GM12878 (cell line): ENCODE data around the gene SNRPB2. TPM values are rescaled to one million over a fixed set of nuclear protein-coding genes. Genes with fewer than 3 reads are reported as not detected.

Experiments
- ATAC-seq: fragments of 200-7000 bp; cut with Tn5 transposase; 3 replicates; pipeline ENCODE4 v1.9.1; 2020; ENCODE audit warnings: mild to moderate bottlenecking, moderate library complexity
- BruUV-seq: library from RNA; stranded (reverse); fragments of 400-500 nt; replicated peaks from 2 replicates; lab custom pipeline; 2021; lab: Mats Ljungman, UMichigan
- CTCF ChIA-PET: fragments of 300-600 bp; sonication (Branson Sonifier 250); formaldehyde crosslinking; extraction: SDS; loops from one replicate; lab custom pipeline; 2021; ENCODE audit warnings: inconsistent platforms; lab: Yijun Ruan, JAX
- POLR2A ChIA-PET: fragments of 350-600 bp; formaldehyde crosslinking; extraction: SDS; loops from one replicate; lab custom pipeline; 2021; ENCODE audit warnings: inconsistent platforms; lab: Charles Lee
- RAD21 ChIA-PET: fragments of 300-600 bp; sonication (Branson Sonifier 250); formaldehyde crosslinking; loops from one replicate; lab custom pipeline; 2023; ENCODE audit warnings: antibody characterized with exemption; ENCODE audit not compliant: unreplicated experiment; lab: Charles Lee
- SMC1A ChIA-PET: fragments of 300-600 bp; sonication (Branson Sonifier 250); formaldehyde crosslinking; loops from one replicate; lab custom pipeline; 2023; ENCODE audit not compliant: unreplicated experiment, uncharacterized antibody; lab: Charles Lee
- DNase-seq: peaks from one replicate; pipeline ENCODE4 v3.0.0-alpha.2; 2011; ENCODE audit warnings: low read depth, low spot score
- FAIRE-seq: peaks from 3 replicates; lab custom pipeline; 2011; peaks lifted over from hg19 to GRCh38; lab: Jason Lieb, UNC
- H2AFZ ChIP-seq: 2 replicates; pipeline ENCODE4 v1.6.0; 2011; ENCODE audit warnings: low read depth, low read length, control low read depth; ENCODE audit not compliant: control insufficient read depth
- H3K27ac ChIP-seq: 2 replicates; pipeline ENCODE4 v1.5.1; 2011; ENCODE audit warnings: control low read depth; ENCODE audit not compliant: control insufficient read depth, insufficient read depth
- H3K27me3 ChIP-seq, 2 experiments: replicated peaks in 1 of 2; 2 replicates each; pipeline versions ENCODE4 v1.6.0 to v1.6.1; 2011; ENCODE audit warnings: low read length in 1 of 2; ENCODE audit not compliant: control insufficient read depth in 2 of 2, insufficient read depth in 2 of 2
- H3K36me3 ChIP-seq, 2 experiments: 2 replicates each; pipeline ENCODE4 v1.5.1; 2011; ENCODE audit warnings: low read length in 1 of 2; ENCODE audit not compliant: control insufficient read depth in 2 of 2, insufficient read depth in 2 of 2
- H3K4me1 ChIP-seq: 2 replicates; pipeline ENCODE4 v1.6.1; 2011; ENCODE audit warnings: mild to moderate bottlenecking, low read length, moderate library complexity, mixed read lengths; ENCODE audit not compliant: control insufficient read depth, insufficient read depth
- H3K4me2 ChIP-seq: 2 replicates; pipeline ENCODE4 v1.6.0; 2011; ENCODE audit warnings: control low read depth; ENCODE audit not compliant: control insufficient read depth, insufficient read depth
- H3K4me3 ChIP-seq: fragments of 200-600 bp; sonication (generic); 2 replicates; pipeline ENCODE4 v1.5.1; 2016
- H3K79me2 ChIP-seq: 2 replicates; pipeline ENCODE4 v1.6.0; 2011; ENCODE audit warnings: low read length; ENCODE audit not compliant: control insufficient read depth, insufficient read depth
- H3K9ac ChIP-seq: 2 replicates; pipeline ENCODE4 v1.8.0; 2011; ENCODE audit warnings: low read length, control low read depth, mixed read lengths; ENCODE audit not compliant: control insufficient read depth, insufficient read depth
- H3K9me3 ChIP-seq: replicated peaks from 3 replicates; pipeline ENCODE4 v1.5.1; 2011; ENCODE audit warnings: mild to moderate bottlenecking, low read length; ENCODE audit not compliant: control insufficient read depth, insufficient read depth
- H4K20me1 ChIP-seq: 2 replicates; pipeline ENCODE4 v1.6.0; 2011; ENCODE audit not compliant: control insufficient read depth, insufficient read depth
- GABPA ChIP-seq: IDR thresholded peaks from 2 replicates; pipeline ENCODE4 v1.6.1; 2014; ENCODE audit warnings: antibody characterized with exemption, low read depth, mild to moderate bottlenecking, inconsistent platforms
- IKZF1 ChIP-seq: fragments of 450-650 bp; conservative IDR thresholded peaks from 2 replicates; pipeline ENCODE4 v1.6.1; 2017; ENCODE audit warnings: antibody characterized with exemption, mild to moderate bottlenecking
- NBN ChIP-seq: fragments of 450-650 bp; IDR thresholded peaks from 2 replicates; pipeline ENCODE4 v1.6.1; 2016
- SIN3A ChIP-seq: IDR thresholded peaks from 2 replicates; pipeline ENCODE4 v1.6.1; 2012; ENCODE audit warnings: low read depth, low read length, improper control_type of control experiment
- SMARCA5 ChIP-seq: fragments of 450-650 bp; IDR thresholded peaks from 2 replicates; pipeline ENCODE4 v1.6.1; 2017; ENCODE audit warnings: mild to moderate bottlenecking
- WRNIP1 ChIP-seq: IDR thresholded peaks from 2 replicates; pipeline ENCODE4 v1.6.1; 2011; ENCODE audit warnings: low read depth, low read length, improper control_type of control experiment, borderline replicate concordance
- ZNF592 ChIP-seq: fragments of 450-650 bp; IDR thresholded peaks from 2 replicates; pipeline ENCODE4 v1.6.1; 2017; ENCODE audit warnings: mild to moderate bottlenecking, moderate library complexity
- WGBS: methylation state at CpG from one replicate; pipeline ENCODE4 v1.1.6; 2016; ENCODE audit warnings: low lambda C conversion rate; ENCODE audit not compliant: insufficient replicate concordance, insufficient coverage; ENCODE audit errors: missing lambda C conversion rate; 5-methylcytosine and 5-hydroxymethylcytosine counted together
- in situ Hi-C: fragments of 300-500 bp; cut with MboI; formaldehyde crosslinking; loops from 9 replicates; pipeline ENCODE4 v1.14.3; 2018; ENCODE audit warnings: mixed read lengths
- intact Hi-C: fragments of 100-400 bp; cut with micrococcal nuclease; formaldehyde crosslinking; loops from one replicate; pipeline ENCODE4 v1.14.2; 2022; ENCODE audit not compliant: unreplicated experiment
- polyA plus RNA-seq, 11 experiments: library from polyadenylated mRNA; depleted of rRNA in 4 of 11; unstranded in 6 of 11; stranded (reverse) in 5 of 11; fragments of >200 nt; fragmentation: Nextera tagmentation in 4 of 11; fragmentation: Illumina TruSeq in 1 of 11; extraction: Ambion mirVana in 4 of 11; extraction: Trizol in 1 of 11; gene quantifications; 1 replicate in 1 of 11; 2 replicates in 10 of 11; pipeline versions ENCODE4 v1.2.1 to v1.2.3, GENCODE V29; 2011 to 2016; ENCODE audit warnings: inconsistent platforms in 2 of 11, missing spikeins in 2 of 11, low read depth in 1 of 11
- total RNA-seq, 4 experiments: library from RNA; depleted of rRNA in 3 of 4; stranded (reverse); fragments of >200 nt in 3 of 4; fragmentation: Illumina TruSeq in 1 of 4; extraction: Trizol in 1 of 4; gene quantifications; 2 replicates each; pipeline versions ENCODE4 v1.2.1 to v1.2.3, GENCODE V29; 2013 to 2021
- TF ChIP-seq, protein P1 (sequence below): fragments of 450-650 bp; IDR thresholded peaks from 2 replicates; pipeline ENCODE4 v1.6.1; 2016; ENCODE audit warnings: mild to moderate bottlenecking

SNRPB2 gene
- total and polyA plus RNA-seq, 10 of the 15 experiments (the other 5 are each of a cell fraction or from before 2014, with no cell fraction given): 63.5 to 245 (median 136) TPM

DNA sequence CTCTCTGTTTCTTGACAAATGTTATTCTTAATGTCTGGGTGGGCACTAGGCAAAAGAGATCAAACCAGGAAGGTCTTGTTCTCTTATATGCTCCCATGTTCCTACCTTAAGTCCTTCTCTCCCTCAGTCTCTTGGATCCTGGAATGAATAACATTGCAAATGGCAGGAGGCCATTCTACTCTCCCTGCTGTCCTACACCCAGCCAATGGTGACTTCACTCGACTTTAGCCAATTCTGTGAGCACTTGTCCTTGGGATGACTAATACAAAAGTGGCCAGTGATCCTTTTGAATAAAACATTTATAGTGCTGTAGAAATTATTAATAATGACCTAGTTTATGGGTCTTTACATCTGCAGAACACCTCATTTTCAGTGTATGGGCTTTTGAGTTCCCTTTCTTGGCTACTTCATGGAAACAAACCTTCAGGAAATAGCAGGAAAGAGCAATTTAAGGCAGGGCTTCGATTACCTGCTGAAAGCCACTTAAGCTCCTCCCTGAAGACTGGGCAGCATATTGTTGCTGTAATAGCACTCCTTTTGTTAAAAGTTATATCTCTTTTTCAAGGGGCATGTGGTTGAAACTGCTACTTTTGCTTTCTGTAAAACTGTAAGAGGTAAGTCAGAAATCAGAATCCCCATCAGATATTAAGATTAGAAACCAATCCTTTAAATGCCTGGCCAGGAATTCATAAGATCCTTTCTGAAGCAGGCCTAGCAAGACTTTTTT is 28.8 kb downstream of the SNRPB2 start:
- no peak for FAIRE-seq
- no peak overlapping the region for H3K4me2 ChIP-seq
- ChIA-PET CTCF (no interaction called here), POLR2A (no interaction called here), RAD21 (no interaction called here), SMC1A (no interaction called here)
- no peaks in the 10 kb centered on the region for H3K36me3 ChIP-seq
- H3K4me1 ChIP-seq: peaks cover 6% of the 10 kb centered on the region; the same call in 1 of the 2 replicates
- intact Hi-C loops (no loop called here), in situ Hi-C loops (no loop called here)
- no peak overlapping the region for H2AFZ ChIP-seq
- TF ChIP-seq ZNF592: no peak
- TF ChIP-seq GABPA: no peak
- no peak for TF ChIP-seq SMARCA5
- TF ChIP-seq IKZF1: no peak
- no peak for TF ChIP-seq WRNIP1
- TF ChIP-seq SIN3A: no peak
- TF ChIP-seq, protein P1, sequence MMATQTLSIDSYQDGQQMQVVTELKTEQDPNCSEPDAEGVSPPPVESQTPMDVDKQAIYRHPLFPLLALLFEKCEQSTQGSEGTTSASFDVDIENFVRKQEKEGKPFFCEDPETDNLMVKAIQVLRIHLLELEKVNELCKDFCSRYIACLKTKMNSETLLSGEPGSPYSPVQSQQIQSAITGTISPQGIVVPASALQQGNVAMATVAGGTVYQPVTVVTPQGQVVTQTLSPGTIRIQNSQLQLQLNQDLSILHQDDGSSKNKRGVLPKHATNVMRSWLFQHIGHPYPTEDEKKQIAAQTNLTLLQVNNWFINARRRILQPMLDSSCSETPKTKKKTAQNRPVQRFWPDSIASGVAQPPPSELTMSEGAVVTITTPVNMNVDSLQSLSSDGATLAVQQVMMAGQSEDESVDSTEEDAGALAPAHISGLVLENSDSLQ: no peak
- TF ChIP-seq NBN: no peak
- H3K27ac ChIP-seq: no peak overlapping the region
- no TSS peak for BruUV-seq
- ATAC-seq: peak; percentile 45; the same call in 1 of the 3 replicates
- H3K27me3 ChIP-seq: no peaks in the 10 kb centered on the region; a peak in 2 of 4 replicates
- no peaks in the 10 kb centered on the region for H3K79me2 ChIP-seq
- H3K9me3 ChIP-seq: no peaks in the 10 kb centered on the region; the same call in 2 of the 3 replicates
- no peaks in the 10 kb centered on the region for H4K20me1 ChIP-seq
- H3K4me3 ChIP-seq: no peak overlapping the region
- no peak overlapping the region for H3K9ac ChIP-seq
- no peak for DNase-seq
- WGBS: 10% methylated on average over 2 of the region's 2 CpGs
